WTC11 (cell line): Measurements from ENCODE around the gene MIDN. TPM values are rescaled to one million over a fixed set of nuclear protein-coding genes. Genes with fewer than 3 reads are reported as not detected.

Source experiments
- ATAC-seq: fragments of 200-7000 bp; cut with Tn5 transposase; 2 replicates; pipeline ENCODE4 v1.10.0; 2021; ENCODE audit warnings: mild to moderate bottlenecking, moderate library complexity
- CTCF ChIA-PET: fragments of 300-600 bp; sonication (Branson Sonifier 250); formaldehyde crosslinking; loops from one replicate; lab custom pipeline; 2021; ENCODE audit warnings: antibody characterized with exemption; lab: Charles Lee
- POLR2A ChIA-PET: fragments of 350-600 bp; sonication (Branson Sonifier 250); formaldehyde crosslinking; loops from one replicate; lab custom pipeline; 2021; ENCODE audit warnings: antibody characterized with exemption; lab: Charles Lee
- DNase-seq: peaks from one replicate; pipeline ENCODE4 v3.0.0; 2021; ENCODE audit warnings: low spot score
- H3K27ac Mint-ChIP-seq: 2 replicates; pipeline ENCODE4 v1.8.0; 2021; ENCODE audit warnings: mixed read lengths
- H3K27me3 Mint-ChIP-seq: 2 replicates; pipeline ENCODE4 v1.8.0; 2021; ENCODE audit warnings: low read depth, mild to moderate bottlenecking, moderate library complexity, mixed read lengths
- H3K36me3 Mint-ChIP-seq: 2 replicates; pipeline ENCODE4 v1.8.0; 2021; ENCODE audit warnings: mixed read lengths
- H3K4me1 Mint-ChIP-seq: 2 replicates; pipeline ENCODE4 v1.8.0; 2022; ENCODE audit warnings: mixed read lengths
- H3K4me3 Mint-ChIP-seq: 2 replicates; pipeline ENCODE4 v1.8.0; 2021; ENCODE audit warnings: mild to moderate bottlenecking, moderate library complexity, mixed read lengths
- H3K9me3 Mint-ChIP-seq: 2 replicates; pipeline ENCODE4 v1.8.0; 2021; ENCODE audit warnings: mixed read lengths
- ATF1 ChIP-seq: sonication (generic); formaldehyde crosslinking; IDR thresholded peaks from 2 replicates; pipeline ENCODE4 v1.8.1; 2023; ENCODE audit warnings: mild to moderate bottlenecking, moderate library complexity, missing genetic modification reagents
- ATF2 ChIP-seq: sonication (generic); formaldehyde crosslinking; IDR thresholded peaks from 2 replicates; pipeline ENCODE4 v1.8.1; 2022; ENCODE audit warnings: low read depth, missing genetic modification reagents, borderline replicate concordance
- ESRRA ChIP-seq: sonication (generic); formaldehyde crosslinking; IDR thresholded peaks from 2 replicates; pipeline ENCODE4 v1.8.1; 2022; ENCODE audit warnings: mild to moderate bottlenecking, missing genetic modification reagents, borderline replicate concordance
- FOXP1 ChIP-seq: sonication (generic); formaldehyde crosslinking; IDR thresholded peaks from 2 replicates; pipeline ENCODE4 v1.8.0; 2022; ENCODE audit warnings: missing genetic modification reagents, mild to moderate bottlenecking, moderate library complexity, borderline replicate concordance
- MXD4 ChIP-seq: fragments of 250-450 bp; sonication (Bioruptor Pico); IDR thresholded peaks from 2 replicates; pipeline ENCODE4 v1.8.0; 2021; ENCODE audit warnings: mild to moderate bottlenecking, moderate library complexity, borderline replicate concordance
- NFE2L1 ChIP-seq: sonication (generic); formaldehyde crosslinking; IDR thresholded peaks from 2 replicates; pipeline ENCODE4 v1.8.1; 2023; ENCODE audit warnings: missing genetic modification reagents
- NR1H2 ChIP-seq: sonication (generic); formaldehyde crosslinking; IDR thresholded peaks from 2 replicates; pipeline ENCODE4 v1.9.0; 2021; ENCODE audit warnings: mild to moderate bottlenecking, moderate library complexity, missing genetic modification reagents
- NR3C1 ChIP-seq: sonication (generic); formaldehyde crosslinking; conservative IDR thresholded peaks from 2 replicates; pipeline ENCODE4 v1.8.1; 2023; ENCODE audit warnings: low read depth, mild to moderate bottlenecking, missing genetic modification reagents
- OVOL2 ChIP-seq: fragments of 250-450 bp; sonication (Bioruptor Pico); IDR thresholded peaks from 2 replicates; pipeline ENCODE4 v1.9.0; 2021; ENCODE audit warnings: mild to moderate bottlenecking, borderline replicate concordance
- RELA ChIP-seq: sonication (generic); formaldehyde crosslinking; IDR thresholded peaks from 2 replicates; pipeline ENCODE4 v1.8.1; 2022; ENCODE audit warnings: missing genetic modification reagents, mild to moderate bottlenecking, borderline replicate concordance
- SMAD4 ChIP-seq: sonication (generic); formaldehyde crosslinking; IDR thresholded peaks from 2 replicates; pipeline ENCODE4 v1.8.0; 2022; ENCODE audit warnings: mild to moderate bottlenecking, missing genetic modification reagents
- TCF7 ChIP-seq: sonication (generic); formaldehyde crosslinking; IDR thresholded peaks from 2 replicates; pipeline ENCODE4 v1.8.0; 2022; ENCODE audit warnings: mild to moderate bottlenecking, low read depth, missing genetic modification reagents, moderate library complexity
- TP53 ChIP-seq: sonication (generic); formaldehyde crosslinking; IDR thresholded peaks from 2 replicates; pipeline ENCODE4 v1.8.1; 2023; ENCODE audit warnings: mild to moderate bottlenecking, missing genetic modification reagents
- ZNF121 ChIP-seq: sonication (generic); formaldehyde crosslinking; IDR thresholded peaks from 2 replicates; pipeline ENCODE4 v1.8.0; 2023; ENCODE audit warnings: missing genetic modification reagents
- ZNF232 ChIP-seq: sonication (generic); formaldehyde crosslinking; IDR thresholded peaks from 2 replicates; pipeline ENCODE4 v1.8.0; 2022; ENCODE audit warnings: mild to moderate bottlenecking, missing genetic modification reagents
- ZNF396 ChIP-seq: fragments of 250-450 bp; sonication (Bioruptor Pico); IDR thresholded peaks from 2 replicates; pipeline ENCODE4 v1.8.0; 2021; ENCODE audit warnings: mild to moderate bottlenecking, moderate library complexity, borderline replicate concordance
- ZNF425 ChIP-seq: fragments of 250-450 bp; sonication (Bioruptor Pico); conservative IDR thresholded peaks from 2 replicates; pipeline ENCODE4 v1.9.0; 2021; ENCODE audit warnings: mild to moderate bottlenecking
- ZNF532 ChIP-seq: fragments of 250-450 bp; sonication (Bioruptor Pico); IDR thresholded peaks from 2 replicates; pipeline ENCODE4 v1.9.0; 2021; ENCODE audit warnings: mild to moderate bottlenecking, borderline replicate concordance
- ZSCAN18 ChIP-seq: fragments of 250-450 bp; sonication (Bioruptor Pico); IDR thresholded peaks from 2 replicates; pipeline ENCODE4 v2.1.2; 2022; ENCODE audit warnings: mild to moderate bottlenecking, moderate library complexity
- total RNA-seq: library from RNA; stranded (reverse); gene quantifications from 3 replicates; pipeline ENCODE4 v1.2.3, GENCODE V29; 2021

MIDN gene
- total RNA-seq, 1 experiment from 2014 or later: 189 TPM

- TF ChIP-seq ATF2 (CRISPR knock-in tag): no peak
- no peak for TF ChIP-seq ZNF396 (CRISPR knock-in tag)
- TF ChIP-seq RELA: no peak
- TF ChIP-seq TCF7: 0 out of 2 replicates have a peak, but pooled peaks have one; percentile 49
- no peak for TF ChIP-seq MXD4 (CRISPR knock-in tag)
- no peak for TF ChIP-seq SMAD4 (CRISPR knock-in tag)
- TF ChIP-seq OVOL2: no peak
- TF ChIP-seq ZNF532: no peak
Observed at GRCh38 chr19:1295169-1296012, 47.0 kb downstream of the MIDN start (continued).

GRCh38 chr19:1296078-1296477, 47.7 kb downstream of the MIDN start:
- Mint-ChIP-seq H3K36me3 (no peaks in the 10 kb centered on the region), H3K4me3 (no peak overlapping the region), H3K4me1 (peaks cover 3% of the 10 kb centered on the region; the same call in 1 of the 2 replicates), H3K27ac (no peak overlapping the region), H3K27me3 (peaks cover 8% of the 10 kb centered on the region), H3K9me3 (no peaks in the 10 kb centered on the region)
- POLR2A ChIA-PET: no interaction called here
- ATAC-seq (no peak), DNase-seq (no peak)
- CTCF ChIA-PET: no interaction called here
- TF ChIP-seq ZNF425 (no peak), TP53 (CRISPR knock-in tag) (no peak), FOXP1 (CRISPR knock-in tag) (no peak), ZSCAN18 (CRISPR knock-in tag) (no peak), ESRRA (CRISPR knock-in tag) (no peak), NFE2L1 (CRISPR knock-in tag) (no peak), ZNF232 (CRISPR knock-in tag) (no peak), NR1H2 (CRISPR knock-in tag) (no peak), NR3C1 (no peak), MXD4 (CRISPR knock-in tag) (no peak), ATF1 (no peak), ZNF121 (no peak), ATF2 (CRISPR knock-in tag) (no peak)
